Measurements from ENCODE around the gene RSL1D1.
"Not testable (repeated sequence)": the region's sequence is repeated elsewhere in the genome, so short reads cannot be mapped to it uniquely, and the experiment has no call there.

GRCh38 chr16:11823645-11824044, 27.7 kb downstream of the RSL1D1 start:
- TF ChIP-seq CTCF, POLR2A, POLR2AphosphoS5 (IDR thresholded peaks at IDR 0.05): not testable (repeated sequence)
